ENCODE data around the gene HMCN2.

GRCh38 chr9:130427326-130427725 is 161.8 kb downstream of the HMCN2 start:
- TF ChIP-seq, protein P1, sequence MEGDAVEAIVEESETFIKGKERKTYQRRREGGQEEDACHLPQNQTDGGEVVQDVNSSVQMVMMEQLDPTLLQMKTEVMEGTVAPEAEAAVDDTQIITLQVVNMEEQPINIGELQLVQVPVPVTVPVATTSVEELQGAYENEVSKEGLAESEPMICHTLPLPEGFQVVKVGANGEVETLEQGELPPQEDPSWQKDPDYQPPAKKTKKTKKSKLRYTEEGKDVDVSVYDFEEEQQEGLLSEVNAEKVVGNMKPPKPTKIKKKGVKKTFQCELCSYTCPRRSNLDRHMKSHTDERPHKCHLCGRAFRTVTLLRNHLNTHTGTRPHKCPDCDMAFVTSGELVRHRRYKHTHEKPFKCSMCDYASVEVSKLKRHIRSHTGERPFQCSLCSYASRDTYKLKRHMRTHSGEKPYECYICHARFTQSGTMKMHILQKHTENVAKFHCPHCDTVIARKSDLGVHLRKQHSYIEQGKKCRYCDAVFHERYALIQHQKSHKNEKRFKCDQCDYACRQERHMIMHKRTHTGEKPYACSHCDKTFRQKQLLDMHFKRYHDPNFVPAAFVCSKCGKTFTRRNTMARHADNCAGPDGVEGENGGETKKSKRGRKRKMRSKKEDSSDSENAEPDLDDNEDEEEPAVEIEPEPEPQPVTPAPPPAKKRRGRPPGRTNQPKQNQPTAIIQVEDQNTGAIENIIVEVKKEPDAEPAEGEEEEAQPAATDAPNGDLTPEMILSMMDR (IDR thresholded peaks at IDR 0.05) = no peak
- no peak for TF ChIP-seq POLR2A (IDR thresholded peaks at IDR 0.05)
- no peak for TF ChIP-seq POLR2AphosphoS5 (IDR thresholded peaks at IDR 0.05)

All from stomach (tissue), 4 donors.